ENCODE data around the gene CAV1.

GRCh38 chr7:116483271-116483942 is 41.4 kb upstream of the CAV1 start:
- no peak for TF ChIP-seq CTCF (optimal IDR thresholded peaks at IDR 0.05 in 1 of 3, IDR thresholded peaks at IDR 0.05 in 1 of 3, conservative IDR thresholded peaks at IDR 0.05 in 1 of 3; ENCODE audit: extremely low read depth in 1 of 3, insufficient read depth in 2 of 3, low read length in 3 of 3)
- TF ChIP-seq EZH2 (IDR thresholded peaks at IDR 0.05; ENCODE audit: low read length): no peak
